ENCODE measurements around the gene RAB7B. TPM values are rescaled to one million over a fixed set of nuclear protein-coding genes. Genes with fewer than 3 reads are reported as not detected.
"Not testable (repeated sequence)": the region's sequence is repeated elsewhere in the genome, so short reads cannot be mapped to it uniquely, and the experiment has no call there.

Gene RAB7B
- total RNA-seq, 1 donor from 2014 or later = not detected

- intact Hi-C loops (cut with micrococcal nuclease) = no loop called here
These were observed 4.5 kb downstream of the RAB7B start for GRCh38 chr1:205998457-205999241.

- intact Hi-C loops (cut with micrococcal nuclease) = not testable (repeated sequence)
These were observed 6.6 kb downstream of the RAB7B start for GRCh38 chr1:205996641-205997040.

GRCh38 chr1:205994346-205994745 lies 8.8 kb downstream of the RAB7B start:
- intact Hi-C loops (cut with micrococcal nuclease) = no loop called here

- intact Hi-C loops (cut with micrococcal nuclease) = no loop called here
These were observed 10.1 kb downstream of the RAB7B start for GRCh38 chr1:205993068-205993467.

GRCh38 chr1:205992218-205992882 lies 10.8 kb downstream of the RAB7B start:
- intact Hi-C loops (cut with micrococcal nuclease) = no loop called here

GRCh38 chr1:205991237-205991636 lies 12.0 kb downstream of the RAB7B start:
- intact Hi-C loops (cut with micrococcal nuclease) = no loop called here

GRCh38 chr1:205990226-205990625 lies 13.0 kb downstream of the RAB7B start:
- intact Hi-C loops (cut with micrococcal nuclease) = no loop called here

GRCh38 chr1:205989786-205990185 lies 13.4 kb downstream of the RAB7B start:
- intact Hi-C loops (cut with micrococcal nuclease) = no loop called here

- intact Hi-C loops (cut with micrococcal nuclease) = no loop called here
These were observed 14.6 kb downstream of the RAB7B start for GRCh38 chr1:205988585-205988995.

GRCh38 chr1:205986861-205987260 lies 16.3 kb downstream of the RAB7B start:
- intact Hi-C loops (cut with micrococcal nuclease) = no loop called here

- intact Hi-C loops (cut with micrococcal nuclease) = no loop called here
These were observed 16.9 kb downstream of the RAB7B start for GRCh38 chr1:205986292-205986691.

GRCh38 chr1:205985330-205986005 lies 17.7 kb downstream of the RAB7B start:
- intact Hi-C loops (cut with micrococcal nuclease) = no loop called here

GRCh38 chr1:205983925-205984725 lies 19.1 kb downstream of the RAB7B start:
- intact Hi-C loops (cut with micrococcal nuclease) = loop anchor here (1.0 to 5.0 kb wide), 2 partner anchors 48 to 122 kb away; no protein-coding TSS in a partner anchor

GRCh38 chr1:205981257-205981656 lies 21.9 kb downstream of the RAB7B start:
- intact Hi-C loops (cut with micrococcal nuclease) = loop anchor here (5.0 kb wide), 1 partner anchor 51 kb away; no protein-coding TSS in a partner anchor

GRCh38 chr1:205980237-205980870 lies 22.8 kb downstream of the RAB7B start:
- intact Hi-C loops (cut with micrococcal nuclease) = loop anchor here (5.0 kb wide), 1 partner anchor 52 kb away; no protein-coding TSS in a partner anchor

- intact Hi-C loops (cut with micrococcal nuclease) = loop anchor here (5.0 kb wide), 1 partner anchor 267 kb away; no protein-coding TSS in a partner anchor
These were observed 23.9 kb downstream of the RAB7B start for GRCh38 chr1:205979301-205979700.

GRCh38 chr1:205978676-205979075 lies 24.5 kb downstream of the RAB7B start:
- intact Hi-C loops (cut with micrococcal nuclease) = loop anchor here (5.0 kb wide), 1 partner anchor 266 kb away; no protein-coding TSS in a partner anchor

- intact Hi-C loops (cut with micrococcal nuclease) = loop anchor here (1.0 to 5.0 kb wide), 6 partner anchors 58 to 318 kb away; partner anchors contain the start of gene PM20D1
These were observed 25.7 kb downstream of the RAB7B start for GRCh38 chr1:205977402-205978014.

GRCh38 chr1:205976708-205977401 lies 26.3 kb downstream of the RAB7B start:
- intact Hi-C loops (cut with micrococcal nuclease) = loop anchor here (1.0 to 5.0 kb wide), 6 partner anchors 58 to 318 kb away; partner anchors contain the start of gene PM20D1

Data from T-helper 1 cell treated with Interleukin-12 subunit alpha and Interleukin-12 subunit beta and Interleukin-4 antibody, amounts not matched to agents 30 ng/mL and 1 ng/mL, for 36 hours (primary cell).